Natural killer cell (primary cell): ENCODE results near the gene DENND1B. TPM values are rescaled to one million over a fixed set of nuclear protein-coding genes. Genes with fewer than 3 reads are reported as not detected.

Source experiments
- ATAC-seq, 3 donors: fragments of 150-1000 bp in 2 of 3; fragments of 200-7000 bp in 1 of 3; cut with Tn5 transposase; 1 replicate in 1 of 3; 2 replicates in 2 of 3; pipeline ENCODE4 v1.10.0; 2021; ENCODE audit warnings: mild to moderate bottlenecking in 2 of 3, moderate library complexity in 2 of 3
- DNase-seq, 2 donors: peaks; one replicate each; pipeline versions ENCODE4 v3.0.0 to v3.0.0-alpha.2; 2013 to 2021; ENCODE audit warnings: mixed read lengths in 1 of 2
- H3K27ac ChIP-seq: one replicate; pipeline ENCODE4 v1.5.1; 2013; ENCODE audit warnings: mild to moderate bottlenecking, low read length
- H3K27me3 ChIP-seq: one replicate; pipeline ENCODE4 v1.6.1; 2013; ENCODE audit warnings: low read length; ENCODE audit not compliant: control insufficient read depth, insufficient read depth
- H3K36me3 ChIP-seq: one replicate; pipeline ENCODE4 v1.6.1; 2013; ENCODE audit warnings: low read length; ENCODE audit not compliant: control insufficient read depth, insufficient read depth
- H3K4me1 ChIP-seq: one replicate; pipeline ENCODE4 v1.6.1; 2013; ENCODE audit warnings: low read length; ENCODE audit not compliant: control insufficient read depth, insufficient read depth
- H3K4me3 ChIP-seq: one replicate; pipeline ENCODE4 v1.5.1; 2013; ENCODE audit warnings: low read length
- H3K9me3 ChIP-seq: one replicate; pipeline ENCODE4 v1.6.1; 2013; ENCODE audit warnings: low read length; ENCODE audit not compliant: control insufficient read depth, insufficient read depth
- H3K27ac Mint-ChIP-seq, 2 donors: one replicate each; pipeline ENCODE4 v1.8.0; 2022; ENCODE audit warnings: mild to moderate bottlenecking in 2 of 2, mixed read lengths in 2 of 2, moderate library complexity in 1 of 2
- H3K27me3 Mint-ChIP-seq, 2 donors: one replicate each; pipeline ENCODE4 v1.8.0; 2022; ENCODE audit warnings: low read depth in 2 of 2, mixed read lengths in 2 of 2
- H3K36me3 Mint-ChIP-seq: one replicate; pipeline ENCODE4 v1.8.0; 2022; ENCODE audit warnings: mixed read lengths
- H3K4me1 Mint-ChIP-seq, 2 donors: one replicate each; pipeline ENCODE4 v1.8.0; 2022; ENCODE audit warnings: mixed read lengths in 2 of 2
- H3K4me3 Mint-ChIP-seq: one replicate; pipeline ENCODE4 v1.8.0; 2022; ENCODE audit warnings: mild to moderate bottlenecking, moderate library complexity, mixed read lengths
- H3K9me3 Mint-ChIP-seq, 2 donors: one replicate each; pipeline ENCODE4 v1.8.0; 2022; ENCODE audit warnings: mixed read lengths in 2 of 2
- CTCF ChIP-seq: fragments of 200-600 bp; IDR thresholded peaks from one replicate; pipeline ENCODE4 v1.8.0; 2022; ENCODE audit warnings: antibody characterized with exemption
- WGBS: methylation state at CpG from one replicate; pipeline ENCODE4 v1.1.7; 2013; ENCODE audit warnings: missing lambda C conversion rate; ENCODE audit not compliant: insufficient coverage; 5-methylcytosine and 5-hydroxymethylcytosine counted together
- intact Hi-C: fragments of 100-400 bp; cut with micrococcal nuclease; formaldehyde crosslinking; loops from one replicate; pipeline ENCODE4 v1.14.2; 2022
- total RNA-seq, 4 donors: library from RNA; stranded (reverse); fragments of 120-200 nt in 1 of 4; gene quantifications; one replicate each; pipeline versions ENCODE4 v1.2.3 to v1.2.4, GENCODE V29; 2013 to 2022

Gene DENND1B
- total RNA-seq, 3 donors from 2014 or later (not counting 1 experiment from before 2014, with no cell fraction given) = 35.4 to 62.5 (median 37.5) TPM

DNA sequence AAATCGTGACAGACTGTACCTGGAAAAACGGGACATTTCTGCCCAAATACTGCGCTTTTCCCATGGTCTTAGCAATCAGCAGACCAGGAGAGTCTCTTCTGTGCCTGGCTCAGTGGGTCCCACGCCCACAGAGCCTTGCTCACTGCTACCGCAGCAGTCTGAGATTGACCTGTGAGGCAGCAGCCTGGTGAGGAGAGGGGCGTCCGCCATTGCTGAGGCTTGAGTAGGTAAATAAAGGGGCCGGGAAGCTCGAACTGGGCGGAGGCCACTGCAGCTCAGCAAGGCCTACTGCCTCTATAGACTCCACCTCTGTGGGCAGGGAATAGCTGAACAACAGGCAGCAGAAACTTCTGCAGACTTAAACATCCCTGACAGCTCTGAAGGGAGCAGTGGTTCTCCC, 203.1 kb downstream of the DENND1B start:
- WGBS = over 99% methylated on average over 10 of the region's 10 CpGs
- Histone ChIP-seq H3K27ac (no peak overlapping the region), H3K4me1 (no peaks in the 10 kb centered on the region), H3K36me3 (peaks cover 3% of the 10 kb centered on the region), H3K27me3 (no peaks in the 10 kb centered on the region), H3K9me3 (peaks cover 3% of the 10 kb centered on the region), H3K4me3 (no peak overlapping the region)
- peaks cover 6% of the 10 kb centered on the region for H3K36me3 Mint-ChIP-seq
- H3K27me3 Mint-ChIP-seq = no peaks in the 10 kb centered on the region
- no peak for ATAC-seq
- no peak for DNase-seq
- no peak overlapping the region for H3K27ac Mint-ChIP-seq
- no peak for TF ChIP-seq CTCF
- H3K4me3 Mint-ChIP-seq = no peak overlapping the region
- intact Hi-C loops = no loop called here
- H3K9me3 Mint-ChIP-seq = peaks cover 0 to 8% of the 10 kb centered on the region in 2 donors
- no peaks in the 10 kb centered on the region for H3K4me1 Mint-ChIP-seq

- no peak overlapping the region for H3K4me3 Mint-ChIP-seq
- intact Hi-C loops = no loop called here
- DNase-seq (no peak), ATAC-seq (no peak)
- no peaks in the 10 kb centered on the region for H3K4me1 Mint-ChIP-seq
- Histone ChIP-seq H3K4me3 (no peak overlapping the region), H3K36me3 (peaks cover 6% of the 10 kb centered on the region), H3K4me1 (no peaks in the 10 kb centered on the region), H3K27me3 (no peaks in the 10 kb centered on the region), H3K27ac (no peak overlapping the region), H3K9me3 (peaks cover 3% of the 10 kb centered on the region)
- H3K27ac Mint-ChIP-seq = no peak overlapping the region
- 100% methylated on average over 2 of the region's 2 CpGs for WGBS
- no peaks in the 10 kb centered on the region for H3K27me3 Mint-ChIP-seq
- H3K36me3 Mint-ChIP-seq = peaks cover 15% of the 10 kb centered on the region
- TF ChIP-seq CTCF = no peak
- peaks cover 0 to 14% of the 10 kb centered on the region in 2 donors for H3K9me3 Mint-ChIP-seq
Measured at GRCh38 chr1:197567442-197567841, 207.8 kb downstream of the DENND1B start.

- Mint-ChIP-seq H3K36me3 (no peaks in the 10 kb centered on the region), H3K4me1 (no peaks in the 10 kb centered on the region), H3K9me3 (no peaks in the 10 kb centered on the region), H3K27me3 (no peaks in the 10 kb centered on the region), H3K4me3 (no peak overlapping the region), H3K27ac (no peak overlapping the region)
- Histone ChIP-seq H3K36me3 (no peaks in the 10 kb centered on the region), H3K4me1 (no peaks in the 10 kb centered on the region), H3K27me3 (no peaks in the 10 kb centered on the region), H3K9me3 (no peaks in the 10 kb centered on the region), H3K4me3 (no peak overlapping the region), H3K27ac (no peak overlapping the region)
- ATAC-seq (no peak), DNase-seq (no peak)
- intact Hi-C loops = no loop called here
- TF ChIP-seq CTCF = no peak
- 97% methylated on average over 2 of the region's 2 CpGs for WGBS
Measured at GRCh38 chr1:197561041-197561440, 214.2 kb downstream of the DENND1B start.

- Mint-ChIP-seq H3K4me1 (peaks cover 5% of the 10 kb centered on the region in 2 donors), H3K36me3 (no peaks in the 10 kb centered on the region), H3K27me3 (no peaks in the 10 kb centered on the region), H3K4me3 (no peak overlapping the region), H3K27ac (no peak overlapping the region), H3K9me3 (no peaks in the 10 kb centered on the region)
- H3K36me3 ChIP-seq = no peaks in the 10 kb centered on the region
- H3K4me1 ChIP-seq = no peaks in the 10 kb centered on the region
- no peaks in the 10 kb centered on the region for H3K9me3 ChIP-seq
- H3K27me3 ChIP-seq = no peaks in the 10 kb centered on the region
- no peak for ATAC-seq
- no peak overlapping the region for H3K27ac ChIP-seq
- intact Hi-C loops = no loop called here
- DNase-seq = no peak
- no peak overlapping the region for H3K4me3 ChIP-seq
- no peak for TF ChIP-seq CTCF
- WGBS = no CpG with 5 or more reads among the region's 1 CpG
Measured at GRCh38 chr1:197559655-197560054, 215.6 kb downstream of the DENND1B start.
